HL-60/S4 treated with retinoic acid at 250 ng/mL for 4 days and 3 days (cell line): ENCODE data around the gene SAMD4B.
"Not testable (repeated sequence)": the region's sequence is repeated elsewhere in the genome, so short reads cannot be mapped to it uniquely, and the experiment has no call there.

Experiments
- in situ Hi-C: fragments of 300-500 bp; cut with MboI; formaldehyde crosslinking; loops from 2 replicates; pipeline ENCODE4 v1.7.0; 2022; ENCODE audit warnings: low sequenced_read_pairs

SAMD4B gene, protein sequence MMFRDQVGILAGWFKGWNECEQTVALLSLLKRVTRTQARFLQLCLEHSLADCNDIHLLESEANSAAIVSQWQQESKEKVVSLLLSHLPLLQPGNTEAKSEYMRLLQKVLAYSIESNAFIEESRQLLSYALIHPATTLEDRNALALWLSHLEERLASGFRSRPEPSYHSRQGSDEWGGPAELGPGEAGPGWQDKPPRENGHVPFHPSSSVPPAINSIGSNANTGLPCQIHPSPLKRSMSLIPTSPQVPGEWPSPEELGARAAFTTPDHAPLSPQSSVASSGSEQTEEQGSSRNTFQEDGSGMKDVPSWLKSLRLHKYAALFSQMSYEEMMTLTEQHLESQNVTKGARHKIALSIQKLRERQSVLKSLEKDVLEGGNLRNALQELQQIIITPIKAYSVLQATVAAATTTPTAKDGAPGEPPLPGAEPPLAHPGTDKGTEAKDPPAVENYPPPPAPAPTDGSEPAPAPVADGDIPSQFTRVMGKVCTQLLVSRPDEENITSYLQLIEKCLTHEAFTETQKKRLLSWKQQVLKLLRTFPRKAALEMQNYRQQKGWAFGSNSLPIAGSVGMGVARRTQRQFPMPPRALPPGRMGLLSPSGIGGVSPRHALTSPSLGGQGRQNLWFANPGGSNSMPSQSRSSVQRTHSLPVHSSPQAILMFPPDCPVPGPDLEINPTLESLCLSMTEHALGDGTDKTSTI

DNA sequence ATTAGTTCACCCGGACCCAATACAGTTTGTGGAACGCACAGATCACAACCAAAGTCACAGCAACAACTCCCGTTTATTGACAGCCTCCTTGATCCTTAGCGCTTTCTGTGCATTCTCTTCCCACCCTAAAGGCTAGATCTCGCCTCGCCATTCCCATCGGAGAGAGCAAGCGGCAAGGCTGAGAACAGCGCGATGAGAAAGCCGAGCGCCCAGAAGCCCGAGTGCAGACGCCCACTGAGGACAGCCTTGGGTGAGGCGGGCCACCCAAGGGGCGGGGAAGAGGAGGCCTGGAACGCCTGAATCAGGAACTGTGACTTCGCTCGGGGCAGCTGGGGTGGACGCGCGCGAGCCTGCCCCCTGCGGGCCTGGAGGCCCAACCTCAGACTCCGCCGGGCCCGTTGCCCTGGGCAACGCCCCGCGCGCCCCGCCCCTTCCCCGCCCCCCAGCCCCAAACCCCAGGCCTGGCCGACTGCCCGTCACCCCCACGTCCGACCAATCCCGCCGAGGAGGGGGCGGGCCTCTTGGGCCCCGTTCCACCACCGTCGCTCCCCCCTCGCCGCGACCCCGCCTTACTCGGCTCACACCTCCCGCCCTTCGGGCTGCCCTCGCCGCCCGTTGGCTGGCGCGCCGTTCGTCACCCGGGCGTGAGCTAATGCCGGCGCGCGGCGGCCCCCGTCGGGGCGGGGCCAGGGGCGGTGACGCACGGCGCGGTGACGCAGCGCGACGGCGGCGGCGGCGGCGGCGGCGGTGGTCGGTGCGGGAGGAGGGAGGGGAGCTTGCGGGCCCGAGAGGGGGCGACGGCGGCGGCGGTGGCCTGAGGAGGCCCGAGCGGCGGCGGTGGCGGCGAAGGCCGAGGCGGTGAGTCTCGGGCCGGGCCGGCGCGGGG lies at the start of gene SAMD4B:
SAMD4B (plus strand) TSS at position 703 of the 886 bp plus-strand sequence. CDS start 14,473 bp downstream, outside the sequence.
- in situ Hi-C loops, result no loop called here

DNA sequence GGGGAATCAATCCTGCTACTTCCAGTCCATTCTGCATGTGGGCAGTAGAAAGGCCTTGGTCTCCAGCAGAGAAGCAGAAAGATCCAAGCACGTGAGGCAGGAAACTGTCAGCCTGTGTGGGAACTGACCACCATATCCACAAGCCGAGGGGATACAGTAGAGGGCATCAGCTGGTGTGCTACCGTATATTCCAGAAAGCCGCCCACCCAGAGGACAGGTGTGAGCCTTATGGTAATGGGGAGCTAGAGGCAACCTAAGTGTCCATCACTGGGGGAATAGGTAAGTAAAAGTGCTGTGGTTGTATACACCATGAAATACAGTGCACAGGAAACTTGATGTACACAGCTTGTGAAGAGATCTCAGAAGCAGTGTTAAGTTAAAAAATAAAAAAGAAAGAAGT lies 48.8 kb upstream of the SAMD4B start:
- in situ Hi-C loops, result no loop called here

DNA sequence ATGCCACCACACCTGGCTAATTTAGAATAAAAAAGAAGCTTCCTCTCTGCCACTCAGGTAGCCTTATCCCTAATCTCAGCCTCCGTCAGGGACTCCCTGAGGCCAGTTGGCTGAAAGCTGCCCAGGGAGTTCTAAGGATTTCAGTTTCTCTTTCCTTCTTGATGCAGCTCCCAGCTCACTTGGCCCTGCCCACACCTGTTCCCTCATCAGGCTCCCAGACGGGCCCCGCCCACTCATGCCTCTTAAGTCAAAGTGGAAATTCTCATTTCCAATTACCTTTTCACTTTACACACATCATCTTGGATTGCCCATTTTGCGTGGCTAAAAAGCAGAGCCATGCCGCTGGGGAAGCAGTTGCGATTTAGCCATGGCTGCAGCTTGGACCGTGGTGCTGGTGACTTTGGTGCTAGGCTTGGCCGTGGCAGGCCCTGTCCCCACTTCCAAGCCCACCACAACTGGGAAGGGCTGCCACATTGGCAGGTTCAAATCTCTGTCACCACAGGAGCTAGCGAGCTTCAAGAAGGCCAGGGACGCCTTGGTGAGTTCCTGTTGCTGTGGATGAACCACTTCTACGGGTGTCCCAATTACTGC lies 46.1 kb upstream of the SAMD4B start, which contains the start of gene IFNL1:
IFNL1 (plus strand) TSS at position 353 of the 591 bp plus-strand sequence; CDS start at position 368, 15 bp downstream.
- in situ Hi-C loops, result no loop called here

DNA sequence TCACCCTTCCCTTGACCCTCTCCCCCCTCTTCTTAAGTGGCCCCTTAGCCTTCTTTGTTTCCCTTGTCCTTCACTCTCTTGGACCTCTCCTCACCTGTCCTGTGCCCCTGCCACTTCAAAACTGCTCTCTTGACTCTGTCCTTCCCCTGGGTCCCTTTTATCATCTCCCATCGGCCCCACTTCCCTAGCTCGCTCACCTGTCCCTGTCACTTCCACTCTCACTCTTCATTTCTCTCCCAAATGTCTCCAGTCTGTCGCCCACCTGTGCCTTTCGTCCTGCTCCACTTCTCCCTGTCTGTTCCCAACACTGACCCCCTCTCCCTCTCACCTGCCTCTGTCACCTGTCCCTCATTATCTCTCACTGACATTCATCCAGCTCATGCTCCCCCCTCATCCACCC lies 45.3 kb upstream of the SAMD4B start:
- in situ Hi-C loops, result no loop called here

DNA sequence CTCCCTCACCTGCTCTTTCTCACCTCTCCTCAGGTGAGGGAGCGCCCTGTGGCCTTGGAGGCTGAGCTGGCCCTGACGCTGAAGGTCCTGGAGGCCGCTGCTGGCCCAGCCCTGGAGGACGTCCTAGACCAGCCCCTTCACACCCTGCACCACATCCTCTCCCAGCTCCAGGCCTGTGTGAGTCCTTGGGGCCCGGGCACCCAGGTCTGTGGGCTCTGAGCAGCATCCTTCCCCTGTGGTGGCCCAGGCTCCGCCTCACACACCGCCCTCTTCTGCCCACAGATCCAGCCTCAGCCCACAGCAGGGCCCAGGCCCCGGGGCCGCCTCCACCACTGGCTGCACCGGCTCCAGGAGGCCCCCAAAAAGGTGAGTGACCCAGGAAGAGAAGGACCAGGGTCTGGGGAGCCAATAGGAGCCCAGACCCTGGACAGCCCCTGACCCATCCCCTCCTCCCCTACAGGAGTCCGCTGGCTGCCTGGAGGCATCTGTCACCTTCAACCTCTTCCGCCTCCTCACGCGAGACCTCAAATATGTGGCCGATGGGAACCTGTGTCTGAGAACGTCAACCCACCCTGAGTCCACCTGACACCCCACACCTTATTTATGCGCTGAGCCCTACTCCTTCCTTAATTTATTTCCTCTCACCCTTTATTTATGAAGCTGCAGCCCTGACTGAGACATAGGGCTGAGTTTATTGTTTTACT lies 44.1 kb upstream of the SAMD4B start:
- in situ Hi-C loops, result no loop called here

DNA sequence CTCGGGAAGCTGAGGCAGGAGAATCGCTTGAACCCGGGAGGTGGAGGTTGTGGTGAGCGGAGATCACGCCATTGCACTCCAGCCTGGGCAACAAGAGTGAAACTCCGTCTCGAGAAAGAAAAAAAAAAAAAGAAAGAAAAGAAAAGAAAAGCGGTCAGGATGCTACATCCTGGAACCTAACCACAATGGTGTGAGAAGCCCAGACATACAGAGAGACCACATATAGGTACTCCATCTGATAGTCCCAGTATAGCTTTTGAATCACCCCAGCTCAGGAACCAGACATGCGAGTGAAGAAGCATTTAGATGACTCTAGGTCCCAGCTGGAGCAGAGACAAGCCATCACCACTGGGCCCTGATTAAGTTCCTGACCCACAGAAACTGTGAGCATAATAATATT lies 42.8 kb upstream of the SAMD4B start:
- in situ Hi-C loops, result no loop called here

DNA sequence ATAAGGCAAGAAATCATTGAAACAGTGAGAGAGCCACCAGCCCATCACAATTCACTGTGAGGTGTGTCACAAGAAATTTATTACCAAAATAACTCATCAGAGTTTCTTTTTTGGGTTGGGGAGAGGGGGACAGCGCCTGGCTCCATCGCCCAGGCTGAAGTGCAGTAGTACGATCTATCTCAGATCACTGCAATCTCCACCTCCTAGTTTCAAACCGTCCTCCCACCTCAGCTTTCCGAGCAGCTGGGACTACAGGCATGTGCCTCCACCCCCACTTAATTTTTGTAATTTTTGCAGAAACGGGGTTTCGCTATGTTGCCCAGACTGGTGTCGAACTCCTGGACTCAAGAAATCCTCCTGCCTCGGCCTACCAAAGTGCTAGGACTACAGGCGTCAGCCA lies 42.4 kb upstream of the SAMD4B start:
- in situ Hi-C loops, result no loop called here

DNA sequence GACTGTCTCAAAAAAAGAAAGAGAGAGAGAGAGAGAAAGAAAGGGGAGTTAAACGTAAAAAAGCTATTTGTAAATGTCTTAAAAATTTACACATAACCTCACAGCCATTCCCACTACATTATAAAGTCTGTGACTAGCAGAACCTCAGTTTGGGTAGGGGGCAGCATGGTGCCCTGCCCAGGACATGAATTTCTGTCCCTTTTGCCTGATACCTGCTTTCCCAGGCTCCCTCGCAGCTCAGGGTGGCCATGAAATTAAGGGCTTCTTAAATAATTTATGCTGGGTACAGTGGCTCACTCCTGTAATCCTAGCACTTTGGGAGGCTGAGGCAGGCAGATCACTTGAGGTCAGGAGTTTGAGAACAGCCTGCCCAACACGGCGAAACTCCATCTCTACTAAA lies 41.2 kb upstream of the SAMD4B start:
- in situ Hi-C loops, result no loop called here

DNA sequence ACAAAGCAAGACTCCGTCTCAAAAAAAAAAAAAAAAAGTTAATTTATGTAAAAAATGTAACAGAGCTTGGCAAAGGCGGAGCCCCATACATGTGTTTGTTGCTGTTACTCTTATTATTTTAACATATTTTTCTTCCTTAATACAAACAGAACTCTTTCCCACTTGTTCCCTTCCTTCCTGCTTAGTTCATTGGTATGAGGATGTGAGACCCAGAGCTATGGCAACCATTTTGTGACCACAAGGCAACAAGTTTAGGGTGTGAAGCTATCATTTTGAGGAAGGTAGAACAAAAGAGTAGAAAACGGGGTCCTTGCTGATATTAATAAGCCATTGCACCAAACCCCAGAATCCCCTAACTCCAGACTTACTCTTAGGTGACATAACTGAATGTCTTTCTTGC lies 40.7 kb upstream of the SAMD4B start:
- in situ Hi-C loops, result no loop called here

DNA sequence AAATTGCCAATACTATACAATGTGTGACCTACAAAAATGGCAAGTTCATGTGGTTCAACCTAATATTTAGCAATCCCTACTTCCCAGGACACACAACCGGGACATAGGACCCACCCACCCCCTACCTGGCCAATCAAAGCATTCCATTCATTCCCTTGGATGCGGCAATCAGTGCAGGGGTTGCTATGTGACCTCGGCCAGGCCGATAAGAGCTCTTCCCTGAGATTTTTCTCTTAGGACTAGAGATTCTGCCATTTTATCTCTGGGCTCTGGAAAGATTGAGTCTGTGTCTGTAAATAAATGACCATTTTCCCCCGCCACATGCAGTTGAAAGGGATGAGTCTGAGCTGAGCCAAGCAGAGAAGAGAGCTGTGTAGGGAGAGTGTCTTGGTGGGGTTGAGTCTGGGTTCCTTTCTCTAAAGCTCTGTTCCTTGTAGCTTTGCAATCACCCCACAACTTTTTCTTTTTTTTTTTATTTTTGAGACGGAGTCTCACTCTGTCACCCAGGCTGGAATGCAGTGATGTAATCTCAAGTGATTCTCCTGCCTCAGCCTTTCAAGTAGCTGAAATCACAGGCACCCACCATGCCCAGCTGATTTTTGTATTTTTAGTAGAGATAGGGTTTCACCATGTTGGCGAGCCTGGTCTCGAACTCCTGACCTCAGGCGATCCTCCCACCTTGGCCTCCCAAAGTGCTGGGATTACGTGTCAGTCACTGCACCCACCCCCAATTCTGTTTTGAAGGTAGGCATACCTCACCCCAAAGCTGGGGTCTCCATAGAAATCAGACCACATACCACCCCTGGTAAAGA lies 38.6 kb upstream of the SAMD4B start:
- in situ Hi-C loops, result no loop called here

DNA sequence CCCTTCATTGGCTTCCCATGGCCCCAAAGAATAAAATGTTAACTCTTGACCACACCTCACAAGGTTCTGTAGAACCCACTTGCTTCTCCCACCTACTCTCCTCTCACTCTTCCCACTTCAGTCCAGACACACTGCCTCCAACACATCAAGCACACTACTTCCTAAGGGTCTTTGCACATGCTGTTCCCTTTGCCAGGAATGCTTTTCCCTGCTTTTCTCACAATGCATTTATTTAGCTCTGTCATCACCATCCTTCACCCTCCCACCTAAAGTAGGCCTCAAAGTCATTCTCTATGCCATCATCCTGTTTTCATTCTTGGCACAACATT lies 38.1 kb upstream of the SAMD4B start:
- in situ Hi-C loops, result no loop called here

DNA sequence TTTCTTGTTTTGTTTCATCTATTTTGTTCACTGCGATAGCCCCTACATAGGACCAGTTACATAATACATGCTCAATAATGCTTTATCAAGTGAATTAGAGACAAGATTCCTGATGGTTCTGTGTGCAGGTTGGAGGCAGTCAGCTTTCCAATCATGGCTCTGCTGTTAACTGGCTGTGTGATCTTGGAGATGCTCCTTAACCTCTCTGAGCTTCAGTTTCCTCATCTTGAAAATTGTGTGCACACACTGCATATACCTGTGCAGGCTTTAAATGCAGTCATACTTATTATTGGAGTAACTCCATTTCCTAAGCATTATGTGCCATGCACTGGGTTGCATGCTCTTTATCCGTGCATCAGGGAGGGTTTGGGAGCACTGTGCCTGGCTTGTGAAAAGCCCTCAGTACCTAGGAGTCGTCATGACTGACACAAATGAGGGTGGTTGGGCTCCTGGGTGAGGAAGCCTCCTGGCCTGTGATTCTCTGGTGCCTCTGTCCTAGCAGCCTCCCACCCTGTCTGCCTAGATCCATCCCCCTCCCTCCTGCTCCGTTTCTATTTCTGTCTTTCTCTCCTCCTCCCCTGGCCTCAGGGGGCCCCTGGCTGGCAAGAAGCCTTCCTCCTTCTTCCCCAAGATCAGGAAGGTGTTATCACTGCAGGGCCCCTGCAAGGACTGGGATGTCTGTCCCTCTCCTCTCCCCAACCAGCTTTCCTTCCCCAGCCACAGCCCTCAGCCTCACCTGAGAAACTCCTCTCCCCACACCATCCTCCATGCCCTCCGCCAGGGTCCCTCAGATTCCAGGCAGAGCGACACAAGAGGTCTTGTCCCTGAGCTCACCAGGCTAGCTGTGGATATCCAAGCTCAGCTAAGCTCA lies 37.3 kb upstream of the SAMD4B start:
- in situ Hi-C loops, result no loop called here

DNA sequence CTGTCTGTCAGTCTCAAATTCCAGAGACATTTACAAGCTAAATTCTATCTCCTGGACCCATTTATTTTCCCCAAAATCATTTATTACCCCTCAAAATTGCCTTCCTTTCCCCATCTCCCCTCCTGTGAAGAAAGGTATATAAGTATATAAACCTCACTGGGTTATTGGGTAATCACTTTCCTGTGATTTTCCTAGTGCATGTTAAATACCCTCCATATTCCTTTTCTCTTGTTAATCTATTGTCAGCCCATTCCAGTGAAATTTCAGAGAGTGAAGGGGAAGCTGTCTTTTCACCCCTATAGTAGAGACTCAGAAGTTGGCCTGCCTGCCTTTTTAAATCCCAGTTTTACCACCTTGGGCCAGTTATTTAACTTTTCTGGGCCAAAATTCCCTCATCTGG lies 36.1 kb upstream of the SAMD4B start:
- in situ Hi-C loops, result no loop called here

DNA sequence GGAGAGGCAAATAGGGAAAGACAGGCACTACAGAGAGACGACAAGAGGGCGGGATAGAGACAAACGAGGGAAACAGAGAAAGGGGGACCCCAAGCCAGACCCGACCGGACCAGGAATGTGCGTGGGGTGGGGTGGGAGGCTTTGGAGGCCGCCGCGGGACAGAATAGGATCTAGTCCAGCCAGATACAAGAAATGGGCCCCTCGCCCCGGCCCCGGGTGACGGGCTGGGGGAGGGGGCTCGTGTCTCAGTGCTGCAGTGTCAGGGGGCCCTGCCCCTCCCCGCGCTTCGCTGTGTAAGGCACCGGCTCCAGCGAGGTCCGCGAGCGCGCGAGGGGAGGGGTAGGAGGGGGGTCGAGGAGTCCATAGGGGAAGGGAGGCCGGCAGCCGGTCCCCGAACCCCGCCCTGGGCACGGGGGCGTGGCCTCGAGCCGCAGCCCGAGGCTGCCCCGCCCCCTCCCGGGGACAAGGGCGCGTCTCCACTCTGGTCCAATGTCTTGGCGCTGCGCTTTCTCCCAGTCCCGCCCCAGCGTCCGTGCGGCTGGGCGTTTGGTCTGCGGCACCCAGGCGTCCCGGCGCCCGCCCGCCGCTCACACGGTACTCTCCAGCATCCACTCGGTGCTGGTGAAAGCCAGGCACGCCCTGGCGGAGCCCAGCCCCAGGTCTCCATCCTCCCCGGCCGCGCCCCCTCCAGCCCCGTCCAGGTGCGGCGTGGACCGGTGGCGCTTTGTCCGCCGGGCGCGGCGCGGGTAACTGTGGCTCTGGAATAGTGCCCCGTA lies 35.0 kb upstream of the SAMD4B start:
- in situ Hi-C loops, result no loop called here

DNA sequence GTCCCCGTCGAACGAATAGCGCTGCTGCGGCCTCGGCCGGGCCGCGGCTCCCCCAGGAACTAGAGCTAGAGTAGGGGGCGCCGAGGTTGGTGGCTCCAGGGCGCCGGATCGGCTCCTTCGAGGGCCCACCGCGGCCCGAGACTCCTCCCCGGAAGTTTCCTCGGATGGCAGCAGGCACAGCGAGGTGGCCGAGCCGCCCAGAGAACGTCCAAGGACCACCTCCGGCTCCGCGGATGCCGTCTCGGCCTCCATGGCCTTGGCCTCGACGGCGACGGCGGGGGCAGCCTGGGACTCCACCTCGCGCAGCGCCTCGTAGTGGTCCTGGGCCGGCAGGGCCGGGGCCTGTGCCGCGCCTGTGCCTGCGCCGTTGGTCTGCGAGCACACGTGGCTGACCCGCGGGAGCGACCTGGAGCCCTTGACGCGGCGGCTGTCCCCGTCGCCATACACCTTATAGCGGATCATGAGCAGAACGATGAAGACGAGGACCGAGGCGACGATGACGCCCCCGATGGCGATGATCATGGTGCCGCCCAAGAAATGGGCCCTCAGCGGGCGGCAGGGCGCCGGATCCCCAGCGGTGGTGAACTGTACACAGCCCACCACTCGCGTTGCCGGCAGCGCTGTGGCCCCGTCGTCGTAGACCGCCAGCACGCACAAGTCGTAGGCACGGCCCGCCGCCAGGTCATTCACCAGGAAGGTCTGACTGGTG lies 34.2 kb upstream of the SAMD4B start:
- in situ Hi-C loops, result no loop called here

DNA sequence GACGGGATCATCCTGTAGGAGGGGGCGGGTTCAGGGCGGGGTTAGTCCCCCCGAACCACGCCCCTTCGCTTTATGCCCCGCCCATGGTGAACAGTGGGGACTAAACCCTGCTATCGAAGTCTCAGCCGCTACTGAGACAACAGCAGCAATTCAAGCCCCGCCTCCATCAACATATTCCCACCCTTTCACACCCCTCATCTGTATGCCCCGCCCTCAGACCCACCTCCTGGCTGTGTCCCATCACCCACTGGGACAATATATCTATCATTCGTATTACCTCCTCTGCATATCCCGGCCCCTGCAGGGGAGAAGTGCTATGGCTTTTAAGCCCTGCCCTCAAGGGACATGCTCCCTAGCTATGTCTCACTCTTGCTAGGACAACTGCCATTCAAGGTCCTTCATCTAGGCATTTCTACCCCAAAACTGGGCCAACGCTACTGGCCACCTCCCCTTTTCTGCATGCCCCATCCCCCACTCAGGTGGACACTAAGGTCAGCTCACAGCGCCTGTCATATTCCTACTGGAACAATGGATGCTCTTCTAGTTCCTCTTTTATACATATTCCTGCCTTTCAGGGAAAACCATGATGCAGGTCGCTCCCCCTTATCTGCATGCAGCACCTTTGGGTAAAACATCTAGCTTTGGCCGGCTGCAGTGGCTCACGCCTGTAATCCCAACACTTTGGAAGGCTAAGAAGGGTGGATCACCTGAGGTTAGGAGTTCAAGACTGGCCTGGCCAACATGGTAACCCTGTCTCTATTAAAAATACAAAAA lies 33.5 kb upstream of the SAMD4B start:
- in situ Hi-C loops, result no loop called here

DNA sequence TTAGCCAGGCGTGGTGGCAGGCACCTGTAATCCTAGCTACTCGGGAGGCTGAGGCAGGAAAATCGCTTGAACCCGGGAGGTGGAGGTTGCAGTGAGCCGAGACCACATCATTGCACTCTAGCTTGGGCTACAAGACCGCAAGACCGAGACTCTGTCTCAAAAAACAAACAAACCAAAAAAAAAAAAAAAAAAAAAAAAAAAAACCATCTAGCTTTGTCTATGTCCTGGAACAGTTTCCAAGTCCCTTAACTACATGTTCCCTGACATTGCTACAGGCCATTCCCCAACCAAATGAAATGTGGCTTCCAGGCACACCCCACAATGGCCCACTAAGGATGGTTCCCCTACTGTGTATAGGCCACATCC lies 32.9 kb upstream of the SAMD4B start:
- in situ Hi-C loops, result not testable (repeated sequence)
